ENCODE data around the gene SNAPC4.
"Not testable (repeated sequence)": the region's sequence is repeated elsewhere in the genome, so short reads cannot be mapped to it uniquely, and the experiment has no call there.

SNAPC4 gene

GRCh38 chr9:136410500-136411287 is 10.7 kb upstream of the SNAPC4 start, which contains the start of the genes ENTR1 and PMPCA:
TSS of gene ENTR1 (minus strand) at chr9:136410614. CDS start at chr9:136410397, 217 bp downstream.
TSS of gene PMPCA (plus strand) at chr9:136410658. CDS start at chr9:136410669, 11 bp downstream.
- DNase-seq: peak; percentile 95

GRCh38 chr9:136409557-136410455 is 9.8 kb upstream of the SNAPC4 start:
- peak; percentile 16 for DNase-seq

GRCh38 chr9:136407911-136408310 is 7.9 kb upstream of the SNAPC4 start:
- no peak for DNase-seq

GRCh38 chr9:136407061-136407460 is 7.1 kb upstream of the SNAPC4 start:
- not testable (repeated sequence) for DNase-seq

- not testable (repeated sequence) for DNase-seq
These were observed 5.9 kb upstream of the SNAPC4 start for GRCh38 chr9:136405904-136406303.

- no peak for DNase-seq
These were observed 5.5 kb upstream of the SNAPC4 start for GRCh38 chr9:136405481-136405880.

- no peak for DNase-seq
These were observed 4.8 kb upstream of the SNAPC4 start for GRCh38 chr9:136404801-136405136.

GRCh38 chr9:136403915-136404800 is 4.2 kb upstream of the SNAPC4 start:
- DNase-seq: peak; percentile 21

GRCh38 chr9:136403538-136403914 is 3.6 kb upstream of the SNAPC4 start:
- peak; percentile 62 for DNase-seq

GRCh38 chr9:136402067-136402466 is 2.1 kb upstream of the SNAPC4 start:
- DNase-seq: no peak

GRCh38 chr9:136401173-136401922 is 1.4 kb upstream of the SNAPC4 start:
- DNase-seq: no peak

- no peak for DNase-seq
These were observed 563 bp downstream of the SNAPC4 start for GRCh38 chr9:136399176-136400037.

GRCh38 chr9:136398286-136398685 is 1.7 kb downstream of the SNAPC4 start:
- DNase-seq: no peak

- no peak for DNase-seq
These were observed 2.3 kb downstream of the SNAPC4 start for GRCh38 chr9:136397643-136398042.

GRCh38 chr9:136396219-136396515 is 3.8 kb downstream of the SNAPC4 start:
- DNase-seq: no peak

- no peak for DNase-seq
These were observed 4.4 kb downstream of the SNAPC4 start for GRCh38 chr9:136395345-136396218.

- DNase-seq: no peak
These were observed 5.0 kb downstream of the SNAPC4 start for GRCh38 chr9:136395020-136395340.

GRCh38 chr9:136394312-136395019 is 5.5 kb downstream of the SNAPC4 start:
- no peak for DNase-seq

GRCh38 chr9:136393531-136393930 is 6.4 kb downstream of the SNAPC4 start:
- no peak for DNase-seq

All from effector CD4-positive, alpha-beta T cell (primary cell).